ENCODE measurements around the gene ARID3A.

DNA sequence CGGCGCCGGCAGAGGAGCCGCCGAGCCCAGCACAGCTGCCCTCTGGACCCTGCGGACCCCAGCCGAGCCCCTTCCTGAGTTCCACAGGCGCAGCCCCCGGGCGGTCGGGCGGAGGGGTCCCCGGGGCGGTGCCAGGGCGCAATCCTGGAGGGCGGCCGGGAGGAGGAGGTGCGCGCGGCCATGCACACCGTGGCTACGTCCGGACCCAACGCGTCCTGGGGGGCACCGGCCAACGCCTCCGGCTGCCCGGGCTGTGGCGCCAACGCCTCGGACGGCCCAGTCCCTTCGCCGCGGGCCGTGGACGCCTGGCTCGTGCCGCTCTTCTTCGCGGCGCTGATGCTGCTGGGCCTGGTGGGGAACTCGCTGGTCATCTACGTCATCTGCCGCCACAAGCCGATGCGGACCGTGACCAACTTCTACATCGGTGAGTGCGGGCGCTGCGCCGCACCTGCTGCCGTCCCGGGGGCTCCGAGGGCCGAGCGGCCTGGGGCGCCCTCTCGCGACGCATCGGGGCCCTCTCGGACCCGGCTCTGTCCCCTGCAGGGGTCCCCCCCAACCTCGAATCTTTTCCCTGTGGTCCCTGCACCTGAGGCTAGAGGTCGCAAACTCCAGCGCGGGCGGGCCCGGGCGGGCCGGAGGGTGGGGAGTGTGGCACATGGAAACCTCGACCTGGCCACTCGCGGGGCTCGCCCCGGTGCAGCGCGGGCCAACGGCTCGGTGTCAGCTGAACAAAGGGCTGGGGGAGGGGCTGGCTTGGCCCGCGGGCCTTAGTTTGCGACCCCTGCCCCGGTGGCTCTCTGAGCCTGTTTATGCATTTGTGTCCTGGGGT, 8.3 kb upstream of the ARID3A start, which contains the start of gene KISS1R:
- no peak for TF ChIP-seq POLR2A (IDR thresholded peaks at IDR 0.05)
- TF ChIP-seq, protein P1, sequence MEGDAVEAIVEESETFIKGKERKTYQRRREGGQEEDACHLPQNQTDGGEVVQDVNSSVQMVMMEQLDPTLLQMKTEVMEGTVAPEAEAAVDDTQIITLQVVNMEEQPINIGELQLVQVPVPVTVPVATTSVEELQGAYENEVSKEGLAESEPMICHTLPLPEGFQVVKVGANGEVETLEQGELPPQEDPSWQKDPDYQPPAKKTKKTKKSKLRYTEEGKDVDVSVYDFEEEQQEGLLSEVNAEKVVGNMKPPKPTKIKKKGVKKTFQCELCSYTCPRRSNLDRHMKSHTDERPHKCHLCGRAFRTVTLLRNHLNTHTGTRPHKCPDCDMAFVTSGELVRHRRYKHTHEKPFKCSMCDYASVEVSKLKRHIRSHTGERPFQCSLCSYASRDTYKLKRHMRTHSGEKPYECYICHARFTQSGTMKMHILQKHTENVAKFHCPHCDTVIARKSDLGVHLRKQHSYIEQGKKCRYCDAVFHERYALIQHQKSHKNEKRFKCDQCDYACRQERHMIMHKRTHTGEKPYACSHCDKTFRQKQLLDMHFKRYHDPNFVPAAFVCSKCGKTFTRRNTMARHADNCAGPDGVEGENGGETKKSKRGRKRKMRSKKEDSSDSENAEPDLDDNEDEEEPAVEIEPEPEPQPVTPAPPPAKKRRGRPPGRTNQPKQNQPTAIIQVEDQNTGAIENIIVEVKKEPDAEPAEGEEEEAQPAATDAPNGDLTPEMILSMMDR (IDR thresholded peaks at IDR 0.05), result no peak
